NCI-H524 (cell line): ENCODE measurements around the gene MAT2A.
"Not testable (repeated sequence)": the region's sequence is repeated elsewhere in the genome, so short reads cannot be mapped to it uniquely, and the experiment has no call there.

Experiments used
- DNase-seq, 2 experiments: peaks; one replicate each; lab custom pipeline; 2025; lab: John Stamatoyannopoulos, UW

The MAT2A gene

DNA sequence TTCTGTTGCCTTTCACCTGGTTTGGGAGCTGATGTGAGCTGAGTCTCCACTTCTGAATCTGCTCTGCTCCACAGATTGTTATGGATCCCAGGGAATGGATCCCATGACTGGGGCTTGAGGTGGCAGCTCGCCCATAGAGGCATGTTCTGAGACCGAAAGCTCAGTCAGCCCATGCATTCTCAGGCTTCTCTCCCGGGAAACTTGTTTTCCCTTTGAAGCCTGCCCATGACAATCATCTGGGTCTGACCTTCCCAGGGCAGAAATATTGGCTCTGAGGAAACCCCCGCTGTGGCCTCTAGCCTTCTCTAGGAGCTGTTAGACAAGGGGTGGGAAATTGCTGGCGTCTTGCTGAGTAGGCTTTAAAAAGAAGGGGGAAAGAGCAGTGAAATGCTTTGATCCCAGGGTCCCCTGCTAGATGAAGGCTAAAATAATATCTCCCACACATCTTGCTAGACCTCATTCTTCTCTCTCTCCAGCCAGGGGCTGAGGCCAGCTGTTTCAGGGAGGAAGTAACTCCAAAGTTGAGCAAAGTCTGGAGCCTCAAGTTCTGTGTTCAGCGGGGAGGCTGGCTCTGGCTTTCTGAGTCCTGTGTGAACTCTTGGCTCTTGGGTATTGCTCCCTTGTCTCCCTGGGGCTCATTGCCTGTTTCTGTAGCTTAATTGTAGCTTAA lies 40.4 kb downstream of the MAT2A start:
- no peak for DNase-seq

DNA sequence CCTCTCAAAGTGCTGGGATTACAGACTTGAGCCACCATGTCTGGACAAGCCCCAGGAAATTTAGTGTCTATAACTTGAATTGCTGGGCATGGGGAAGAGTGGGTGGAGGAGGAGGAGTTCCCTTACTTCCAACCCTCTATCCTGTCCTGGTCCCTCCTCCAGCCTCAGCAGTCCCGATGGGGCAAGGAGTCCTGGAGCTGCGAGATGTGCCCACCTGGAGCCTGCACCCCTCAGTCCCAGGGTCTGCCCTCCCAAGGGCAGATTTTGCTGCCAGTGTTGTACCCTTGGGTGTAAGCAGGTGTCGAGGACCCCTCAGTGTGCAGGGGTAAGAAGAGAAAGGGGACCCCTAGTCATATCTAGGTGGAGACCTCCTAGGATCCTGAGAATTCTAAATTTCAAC lies 41.2 kb downstream of the MAT2A start:
- DNase-seq, result no peak

DNA sequence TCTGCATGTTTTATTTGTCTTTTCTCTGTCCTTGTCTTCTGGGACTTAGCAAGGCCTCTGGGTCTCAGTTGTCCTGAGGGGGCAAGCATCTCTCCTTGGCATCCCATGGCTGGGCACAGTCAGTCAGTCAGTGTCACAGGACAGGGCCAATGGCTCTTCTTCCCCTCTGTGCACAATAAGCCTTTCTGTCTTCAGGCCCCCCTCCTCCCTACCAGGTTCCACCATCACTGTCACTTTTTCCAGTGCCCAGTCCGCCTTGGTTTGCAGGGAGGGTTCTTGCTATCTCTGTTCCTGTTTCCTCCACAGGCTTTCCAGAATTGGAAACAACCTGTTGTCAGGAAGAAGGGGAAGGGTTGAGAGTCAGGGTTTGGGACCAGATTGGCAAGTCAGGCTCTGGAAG lies 43.5 kb downstream of the MAT2A start:
- no peak for DNase-seq

DNA sequence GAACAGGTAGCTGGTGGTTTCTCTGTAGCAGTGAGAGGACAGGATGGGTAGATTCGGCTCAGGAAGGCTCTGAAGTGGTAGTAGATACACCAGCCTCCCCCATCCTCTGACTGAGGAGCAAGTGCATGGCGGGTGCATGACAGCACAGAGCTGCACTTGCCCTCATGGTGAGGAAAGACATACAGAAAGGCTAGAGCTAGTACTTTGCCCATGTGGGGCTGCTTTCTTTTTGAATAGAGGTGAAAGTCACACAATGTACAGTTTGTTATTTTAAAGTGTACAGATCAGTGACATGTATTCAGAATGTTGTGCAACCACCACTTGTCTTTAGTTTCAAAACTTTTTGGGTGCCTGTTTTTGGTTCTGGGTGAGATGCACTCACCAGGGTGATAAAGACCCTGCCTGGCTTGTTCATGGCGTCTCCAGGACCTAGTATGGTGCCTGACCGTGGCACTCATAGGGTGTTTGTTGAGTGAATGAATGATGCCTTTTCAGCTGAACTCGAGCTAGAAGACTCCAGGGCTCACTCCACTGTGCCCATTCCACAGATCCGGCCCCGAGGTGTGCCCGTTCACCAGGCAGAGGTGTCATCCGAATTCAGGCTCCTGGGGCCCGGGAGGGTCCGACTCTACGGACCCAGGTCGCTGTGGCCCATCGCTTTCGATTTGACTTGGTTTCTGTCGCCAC lies 44.8 kb downstream of the MAT2A start:
- no peak for DNase-seq

DNA sequence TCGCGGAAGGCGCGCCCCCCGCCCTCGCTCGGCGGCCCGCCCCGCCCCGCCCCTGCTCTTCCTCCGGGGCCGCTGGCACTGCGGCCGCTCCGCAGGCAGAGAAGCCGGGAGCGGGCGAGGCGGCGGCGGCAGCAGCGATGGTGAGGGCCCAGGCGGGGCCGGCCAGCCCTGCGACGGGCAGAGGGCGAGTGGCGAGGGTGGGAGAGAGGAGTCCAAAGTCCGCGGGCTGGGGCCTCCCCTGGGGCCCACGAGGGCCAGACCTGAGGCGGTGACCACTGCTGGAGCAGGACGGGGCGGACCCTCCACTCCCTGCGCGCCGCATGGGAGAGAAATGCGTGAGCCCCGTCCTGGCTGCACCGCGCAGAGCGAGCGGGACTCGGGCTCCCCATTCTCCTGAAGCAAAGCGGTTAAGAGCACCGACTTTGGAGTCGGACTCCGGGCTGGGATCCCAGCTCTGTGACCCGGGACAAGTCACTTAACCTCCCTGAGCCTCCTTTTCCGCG lies 45.4 kb downstream of the MAT2A start, which contains the start of gene VAMP5:
VAMP5 (plus strand) TSS at position 78 of the 503 bp plus-strand sequence; CDS start at position 138, 60 bp downstream.
- DNase-seq, result no peak

DNA sequence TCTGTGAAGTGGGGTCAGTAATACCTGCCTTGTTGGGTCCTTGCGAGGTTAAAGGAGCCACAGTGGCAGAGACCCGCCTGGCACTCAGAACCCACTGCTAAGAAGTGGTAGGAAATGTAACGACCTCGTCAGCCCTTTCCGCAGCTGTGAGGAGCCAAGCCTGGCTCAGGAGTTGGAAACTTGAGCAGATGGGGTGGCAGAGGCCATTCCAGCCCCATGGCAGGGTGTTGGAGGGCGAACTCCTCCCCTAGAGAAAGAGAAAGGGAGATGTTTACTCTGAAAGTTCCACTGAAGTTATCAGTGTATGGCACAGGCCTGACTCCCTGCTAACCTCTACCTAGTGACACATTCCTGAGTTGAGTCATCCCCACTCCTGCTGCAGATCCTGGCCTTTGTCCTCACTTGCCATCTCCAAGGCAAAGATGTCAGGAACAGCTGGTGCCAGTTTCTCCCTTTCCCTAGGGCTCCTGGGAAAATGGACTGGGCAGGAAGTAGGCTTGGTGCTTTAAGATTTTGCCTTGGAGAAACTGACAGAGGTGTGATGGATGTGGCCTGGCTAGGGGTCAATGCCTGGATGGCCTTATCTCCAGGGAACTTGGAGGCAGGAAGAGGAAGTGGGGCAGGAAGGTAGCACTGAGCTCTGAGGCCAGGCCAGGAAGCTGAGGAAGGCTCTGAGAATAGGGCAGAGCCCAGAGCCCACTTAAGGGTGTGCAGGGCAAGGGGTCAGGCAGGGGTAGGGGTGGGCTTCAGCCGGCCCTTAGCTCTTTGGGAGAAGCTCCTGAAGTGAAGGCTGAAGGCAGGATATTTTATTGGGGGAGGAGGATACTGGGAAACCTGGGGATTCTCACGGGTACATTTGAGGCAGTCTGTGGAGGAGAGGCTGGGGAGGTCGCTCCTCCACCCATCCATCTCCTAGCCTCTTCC lies 46.2 kb downstream of the MAT2A start:
- no peak for DNase-seq

DNA sequence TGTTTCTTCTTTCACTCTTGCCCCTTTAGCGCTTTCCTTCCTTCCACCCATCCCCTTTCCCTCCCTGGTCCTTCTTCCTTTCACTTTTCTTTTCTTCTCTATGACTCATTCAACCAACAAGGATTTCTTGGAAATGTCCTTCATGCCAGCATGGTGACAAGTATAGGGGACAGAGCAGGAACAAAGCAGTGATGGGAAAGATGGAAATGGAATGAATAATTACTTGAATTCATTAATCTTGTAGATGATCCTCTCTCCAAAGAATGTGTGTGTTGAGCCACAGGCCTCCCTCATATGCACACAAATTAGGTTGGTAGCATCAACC lies 46.8 kb downstream of the MAT2A start:
- DNase-seq, result no peak

DNA sequence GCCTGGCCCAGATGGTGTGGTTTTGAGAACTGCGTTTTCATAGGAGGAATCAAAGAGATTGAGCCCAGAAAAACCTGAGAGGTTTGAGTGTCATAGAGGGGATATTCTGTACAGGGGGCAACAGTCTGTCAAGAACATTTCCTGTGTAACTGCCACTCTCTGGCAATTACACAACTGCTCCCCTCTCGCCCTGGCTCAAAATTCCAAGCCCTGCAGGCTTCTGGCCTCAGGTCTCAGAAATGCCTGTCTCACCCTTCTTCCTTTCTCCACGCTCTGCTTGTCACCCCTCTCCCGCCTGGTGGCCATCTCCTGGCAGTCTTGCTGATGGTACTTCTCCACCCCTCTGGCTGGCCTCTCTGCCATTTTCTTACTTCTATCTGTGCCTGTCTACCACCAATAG lies 49.3 kb downstream of the MAT2A start:
- DNase-seq, result no peak

DNA sequence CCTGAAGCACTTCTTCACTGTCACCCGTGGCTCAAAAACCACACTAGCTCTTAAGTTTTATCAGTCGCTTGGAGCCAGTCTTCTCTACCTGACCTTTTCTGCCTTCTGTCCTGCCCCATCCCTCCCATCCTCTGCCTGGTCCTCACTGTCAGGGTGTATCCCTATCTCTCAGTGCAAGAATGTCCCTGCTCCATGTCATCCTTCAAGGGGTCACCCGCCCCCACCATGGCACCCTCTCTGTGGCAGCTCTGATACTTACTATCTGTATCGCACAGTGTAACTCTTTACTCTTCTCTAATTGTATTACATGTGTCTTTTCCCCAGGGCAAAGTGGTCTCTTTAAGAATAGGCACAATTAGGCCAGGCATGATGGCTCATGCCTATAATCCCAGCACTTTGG lies 49.7 kb downstream of the MAT2A start:
- DNase-seq, result no peak

DNA sequence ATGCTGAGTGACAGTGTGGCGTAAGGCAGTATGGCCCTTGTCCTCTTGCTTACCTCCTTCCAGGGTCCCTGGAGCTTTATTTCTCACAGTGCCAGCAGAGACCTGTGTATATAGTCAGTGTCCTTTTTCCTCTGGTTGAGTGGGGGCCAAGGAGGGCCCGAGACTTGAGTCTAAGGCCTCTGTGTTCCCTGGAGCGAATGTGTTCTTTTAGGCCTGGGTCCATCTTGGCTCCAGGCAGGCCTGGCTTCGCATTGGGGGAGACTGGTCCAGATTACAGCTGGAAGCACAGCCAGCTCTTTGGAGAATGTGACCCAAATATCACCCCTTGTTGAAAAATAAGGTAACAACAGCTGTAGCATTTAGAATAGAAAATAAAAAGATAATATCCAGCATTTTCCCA lies 50.2 kb downstream of the MAT2A start:
- no peak for DNase-seq

DNA sequence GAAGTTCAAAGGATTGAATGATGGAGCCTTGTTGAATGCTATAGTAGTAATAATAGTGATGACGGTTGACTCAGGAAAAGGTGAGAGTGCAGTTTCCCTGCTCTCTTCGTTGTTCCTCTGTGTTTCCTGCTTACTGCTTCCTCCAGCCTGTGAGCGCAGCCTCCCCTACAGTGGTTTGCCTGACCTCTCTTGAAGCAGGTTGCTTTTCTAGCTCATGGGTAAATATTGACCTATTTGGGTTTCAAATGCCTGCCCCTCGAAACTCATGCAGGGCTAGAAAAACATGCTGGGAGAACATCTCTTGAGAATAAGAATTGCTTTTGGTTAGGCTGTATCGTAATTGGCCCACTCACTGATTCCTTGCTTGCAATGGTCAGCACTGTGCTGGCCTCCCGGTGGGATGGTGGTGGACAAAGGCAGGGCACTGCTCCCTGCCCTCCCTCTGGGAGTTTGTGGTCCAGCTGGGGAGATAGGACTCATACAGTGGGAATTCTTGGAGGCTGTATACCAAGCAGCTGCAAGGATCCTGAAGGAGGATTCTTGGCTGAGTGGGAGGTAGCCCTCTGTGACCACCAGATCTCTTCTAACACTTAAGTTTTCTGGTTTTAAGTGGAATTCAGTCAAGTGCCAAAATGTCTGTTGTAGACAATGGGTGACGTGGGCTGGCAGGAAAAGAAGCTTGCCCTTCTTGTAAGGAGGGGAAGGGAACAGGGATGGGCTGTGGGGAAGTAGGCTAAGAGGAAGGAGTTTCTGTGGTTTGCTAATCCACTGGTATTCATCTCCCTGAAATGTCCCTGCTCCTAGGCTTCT lies 51.2 kb downstream of the MAT2A start:
- no peak for DNase-seq

DNA sequence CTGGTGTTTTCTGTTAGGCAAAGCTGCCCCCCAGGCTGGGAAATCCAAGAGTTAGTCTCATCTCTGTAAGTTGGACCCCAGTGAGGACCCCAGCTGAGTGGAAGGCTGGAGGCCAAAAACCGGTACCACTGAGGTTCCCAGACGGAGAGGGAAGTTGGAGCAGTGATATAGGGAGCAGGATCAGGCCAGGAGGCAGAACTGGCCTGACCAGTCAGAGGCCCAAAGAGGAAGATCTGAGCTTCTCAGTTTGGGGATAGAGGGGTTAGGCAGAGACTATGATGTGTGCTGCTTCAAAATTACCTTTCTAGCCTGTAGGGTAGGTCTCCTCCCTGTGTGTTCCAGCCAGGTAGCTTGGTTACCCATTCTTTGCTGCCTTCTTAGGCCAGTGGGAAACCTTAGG lies 52.0 kb downstream of the MAT2A start:
- no peak for DNase-seq

DNA sequence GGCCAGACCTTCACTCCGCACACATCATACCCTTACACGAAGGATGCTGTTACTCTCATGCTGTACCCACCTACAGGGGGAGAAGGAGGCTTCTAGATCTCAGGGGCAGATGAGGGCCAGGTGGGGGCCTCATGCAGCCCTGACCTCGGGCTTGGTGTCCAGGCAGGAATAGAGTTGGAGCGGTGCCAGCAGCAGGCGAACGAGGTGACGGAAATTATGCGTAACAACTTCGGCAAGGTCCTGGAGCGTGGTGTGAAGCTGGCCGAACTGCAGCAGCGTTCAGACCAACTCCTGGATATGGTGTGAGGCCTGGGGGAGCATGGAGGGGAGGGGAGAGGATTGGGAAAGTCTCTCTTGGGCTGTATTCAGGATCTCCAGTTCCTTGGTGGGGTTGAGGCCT lies 52.6 kb downstream of the MAT2A start:
- no peak for DNase-seq

DNA sequence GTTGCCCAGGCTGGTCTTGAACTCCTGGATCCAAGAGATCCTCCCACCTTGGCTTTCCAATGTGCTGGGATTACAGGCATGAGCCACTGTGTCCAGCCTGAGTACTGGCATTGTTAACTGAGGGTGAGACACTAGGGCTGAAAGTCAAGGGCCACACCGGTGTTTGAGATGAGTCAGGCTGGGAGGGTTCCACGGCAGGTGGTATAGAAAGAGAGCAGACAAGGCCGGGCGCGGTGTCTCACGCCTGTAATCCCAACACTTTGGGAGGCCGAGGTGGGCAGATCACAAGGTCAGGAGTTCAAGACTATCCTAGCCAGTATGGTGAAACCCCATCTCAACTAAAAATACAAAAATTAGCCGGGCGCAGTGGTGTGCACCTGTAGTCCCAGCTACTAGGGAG lies 53.3 kb downstream of the MAT2A start:
- not testable (repeated sequence) for DNase-seq

DNA sequence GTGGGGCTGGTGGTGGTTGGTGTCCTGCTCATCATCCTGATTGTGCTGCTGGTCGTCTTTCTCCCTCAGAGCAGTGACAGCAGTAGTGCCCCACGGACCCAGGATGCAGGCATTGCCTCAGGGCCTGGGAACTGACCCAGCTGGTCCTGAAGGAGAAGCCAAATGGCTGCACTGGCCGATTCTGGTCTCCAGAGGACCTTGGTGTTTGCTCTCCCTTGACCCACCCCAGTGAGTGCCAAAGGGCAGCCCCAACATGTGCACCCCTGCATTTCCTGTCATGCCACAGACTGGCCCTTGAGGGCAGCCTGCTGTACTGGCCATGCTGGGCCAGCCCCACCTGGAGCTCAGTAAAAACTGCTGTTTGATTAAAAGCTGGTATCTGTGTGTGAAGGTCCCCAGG lies 54.1 kb downstream of the MAT2A start:
- DNase-seq, result no peak
